Activated T-cell treated with anti-CD3 and anti-CD28 coated beads, Interleukin-2, amount 50 U/mL, for 72 hours (primary cell): ENCODE results near the gene LDLR. TPM values are rescaled to one million over a fixed set of nuclear protein-coding genes. Genes with fewer than 3 reads are reported as not detected.
"Not testable (repeated sequence)": the region's sequence is repeated elsewhere in the genome, so short reads cannot be mapped to it uniquely, and the experiment has no call there.

Experiments used
- ATAC-seq, 2 donors: fragments of 150-1000 bp; cut with Tn5 transposase; replicated peaks in 1 of 2; 2 replicates each; pipeline ENCODE4 v1.10.0; 2021; ENCODE audit warnings: moderate library complexity in 2 of 2, mild to moderate bottlenecking in 1 of 2
- DNase-seq, 2 donors: peaks; one replicate each; pipeline ENCODE4 v3.0.0; 2021 to 2022; ENCODE audit warnings: mixed read lengths in 1 of 2
- H3K27ac Mint-ChIP-seq: one replicate; pipeline ENCODE4 v1.8.0; 2022; ENCODE audit warnings: mild to moderate bottlenecking, moderate library complexity, mixed read lengths
- H3K27me3 Mint-ChIP-seq: one replicate; pipeline ENCODE4 v1.8.0; 2022; ENCODE audit warnings: low read depth, mixed read lengths
- H3K36me3 Mint-ChIP-seq, 2 donors: one replicate each; pipeline ENCODE4 v1.8.0; 2022; ENCODE audit warnings: mixed read lengths in 2 of 2, mild to moderate bottlenecking in 1 of 2; ENCODE audit not compliant: insufficient read depth in 2 of 2
- H3K4me1 Mint-ChIP-seq: one replicate; pipeline ENCODE4 v1.8.0; 2022; ENCODE audit warnings: low read depth, mixed read lengths
- H3K4me3 Mint-ChIP-seq, 2 donors: one replicate each; pipeline ENCODE4 v1.8.0; 2022; ENCODE audit warnings: mild to moderate bottlenecking in 2 of 2, mixed read lengths in 2 of 2, moderate library complexity in 2 of 2
- H3K9me3 Mint-ChIP-seq, 2 donors: one replicate each; pipeline ENCODE4 v1.8.0; 2022; ENCODE audit warnings: mixed read lengths in 2 of 2
- total RNA-seq, 2 donors: library from RNA; stranded (reverse); gene quantifications; one replicate each; pipeline ENCODE4 v1.2.3, GENCODE V29; 2022

LDLR gene
- total RNA-seq, 2 donors from 2014 or later, result 23.3 to 31.0 TPM

- H3K36me3 Mint-ChIP-seq, result peaks cover 17 to 31% of the 10 kb centered on the region in 2 donors
- not testable (repeated sequence) for H3K4me3 Mint-ChIP-seq, H3K4me1 Mint-ChIP-seq, H3K27me3 Mint-ChIP-seq, DNase-seq, ATAC-seq, H3K9me3 Mint-ChIP-seq, H3K27ac Mint-ChIP-seq
Measured at GRCh38 chr19:11121963-11122362, 32.7 kb downstream of the LDLR start.

- Mint-ChIP-seq H3K36me3 (peaks cover 16 to 25% of the 10 kb centered on the region in 2 donors), H3K27me3 (no peaks in the 10 kb centered on the region), H3K4me3 (no peak overlapping the region), H3K4me1 (no peaks in the 10 kb centered on the region), H3K9me3 (no peaks in the 10 kb centered on the region), H3K27ac (no peak overlapping the region)
- ATAC-seq (no peak), DNase-seq (no peak)
Measured at GRCh38 chr19:11123114-11123513, 33.9 kb downstream of the LDLR start.

- peaks cover 12 to 20% of the 10 kb centered on the region in 2 donors for H3K36me3 Mint-ChIP-seq
- not testable (repeated sequence) for H3K4me1 Mint-ChIP-seq, DNase-seq, H3K27me3 Mint-ChIP-seq, H3K27ac Mint-ChIP-seq, ATAC-seq, H3K9me3 Mint-ChIP-seq, H3K4me3 Mint-ChIP-seq
Measured at GRCh38 chr19:11124157-11124556, 34.9 kb downstream of the LDLR start.

- Mint-ChIP-seq H3K27me3 (no peaks in the 10 kb centered on the region), H3K36me3 (peaks cover 6 to 16% of the 10 kb centered on the region in 2 donors), H3K27ac (no peak overlapping the region), H3K4me3 (no peak overlapping the region), H3K4me1 (no peaks in the 10 kb centered on the region), H3K9me3 (no peaks in the 10 kb centered on the region)
- DNase-seq (peak; percentile 79 to 81), ATAC-seq (peak; percentile 80 to 83)
Measured at GRCh38 chr19:11125994-11126685, 36.9 kb downstream of the LDLR start.

DNA sequence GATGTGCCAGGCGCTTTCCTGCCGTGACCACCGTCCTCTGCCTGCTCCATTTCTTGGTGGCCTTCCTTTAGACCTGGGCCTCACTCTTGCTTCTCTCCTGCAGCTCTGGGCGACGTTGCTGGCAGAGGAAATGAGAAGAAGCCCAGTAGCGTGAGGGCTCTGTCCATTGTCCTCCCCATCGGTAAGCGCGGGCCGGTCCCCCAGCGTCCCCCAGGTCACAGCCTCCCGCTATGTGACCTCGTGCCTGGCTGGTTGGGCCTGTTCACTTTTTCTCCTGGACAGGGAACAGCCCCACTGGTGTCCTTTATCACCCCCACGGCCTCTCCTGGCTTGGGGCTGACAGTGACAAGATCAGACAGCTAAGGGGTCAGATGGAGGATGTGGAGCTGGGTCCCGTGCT lies 38.6 kb downstream of the LDLR start:
- DNase-seq (no peak), ATAC-seq (no peak)
- H3K27me3 Mint-ChIP-seq, result no peaks in the 10 kb centered on the region
- H3K4me3 Mint-ChIP-seq, result no peak overlapping the region
- H3K27ac Mint-ChIP-seq, result no peak overlapping the region
- H3K9me3 Mint-ChIP-seq, result no peaks in the 10 kb centered on the region
- no peaks in the 10 kb centered on the region for H3K4me1 Mint-ChIP-seq
- H3K36me3 Mint-ChIP-seq, result peaks cover 5 to 19% of the 10 kb centered on the region in 2 donors

- Mint-ChIP-seq H3K4me3 (no peak overlapping the region), H3K27me3 (no peaks in the 10 kb centered on the region), H3K9me3 (no peaks in the 10 kb centered on the region), H3K27ac (no peak overlapping the region), H3K4me1 (no peaks in the 10 kb centered on the region), H3K36me3 (peaks cover 5 to 17% of the 10 kb centered on the region in 2 donors)
- peak; percentile 72 for DNase-seq
- ATAC-seq, result peak; percentile 62 to 68
Measured at GRCh38 chr19:11130824-11131455, 41.7 kb downstream of the LDLR start.

- ATAC-seq (no peak), DNase-seq (no peak)
- Mint-ChIP-seq H3K27me3 (no peaks in the 10 kb centered on the region), H3K4me3 (no peak overlapping the region), H3K27ac (no peak overlapping the region), H3K9me3 (no peaks in the 10 kb centered on the region), H3K36me3 (peaks cover 4 to 16% of the 10 kb centered on the region in 2 donors), H3K4me1 (no peaks in the 10 kb centered on the region)
Measured at GRCh38 chr19:11131471-11131870, 42.2 kb downstream of the LDLR start.

- Mint-ChIP-seq H3K9me3 (no peaks in the 10 kb centered on the region), H3K4me3 (no peak overlapping the region), H3K4me1 (peaks cover 7% of the 10 kb centered on the region), H3K27me3 (no peaks in the 10 kb centered on the region), H3K27ac (peak overlapping the region; percentile 75), H3K36me3 (peaks cover 0 to 3% of the 10 kb centered on the region in 2 donors)
- DNase-seq (no peak), ATAC-seq (no peak)
Measured at GRCh38 chr19:11136400-11137101, 47.3 kb downstream of the LDLR start.

DNA sequence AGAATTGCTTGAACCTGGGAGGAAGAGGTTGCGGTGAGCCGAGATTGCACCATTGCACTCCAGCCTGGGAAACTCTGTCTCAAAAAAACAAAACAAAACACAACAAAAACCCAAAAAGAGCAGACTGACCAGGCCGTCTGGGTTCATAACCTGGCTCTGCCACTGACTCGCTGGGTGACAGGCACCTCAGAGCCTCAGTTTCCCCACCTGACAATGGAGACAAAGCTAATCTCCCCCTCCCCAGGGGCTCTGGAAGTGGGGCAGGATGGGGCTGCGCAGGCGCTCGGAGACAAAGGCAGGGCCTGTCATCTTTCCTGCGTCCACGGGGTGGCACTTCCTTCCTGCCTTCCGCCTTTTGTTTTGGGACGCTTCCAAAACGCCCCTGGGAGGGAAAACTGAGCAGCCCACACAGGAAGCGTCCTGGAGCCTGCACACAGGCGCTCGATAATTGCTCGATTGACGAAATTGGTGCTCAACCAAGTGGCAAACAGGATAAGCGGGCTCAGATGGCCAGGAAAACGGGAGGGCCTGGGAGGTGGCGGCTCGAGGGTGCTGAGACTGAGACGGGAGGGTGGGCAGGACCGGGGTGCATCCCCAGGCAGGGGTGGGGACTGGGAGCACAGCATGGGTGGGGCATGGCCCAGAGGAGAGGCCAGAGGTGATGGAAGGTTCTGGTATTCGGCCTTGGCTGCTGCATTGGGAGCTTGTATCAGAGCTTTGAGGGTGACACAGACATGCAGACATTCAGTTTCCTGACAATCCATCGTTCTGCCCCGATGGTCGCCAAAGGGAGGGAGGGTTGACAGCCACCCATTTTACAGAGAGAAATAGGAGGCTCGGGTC lies 48.5 kb downstream of the LDLR start:
- no peak overlapping the region for H3K27ac Mint-ChIP-seq
- peak; percentile 69 to 74 for ATAC-seq

DNA sequence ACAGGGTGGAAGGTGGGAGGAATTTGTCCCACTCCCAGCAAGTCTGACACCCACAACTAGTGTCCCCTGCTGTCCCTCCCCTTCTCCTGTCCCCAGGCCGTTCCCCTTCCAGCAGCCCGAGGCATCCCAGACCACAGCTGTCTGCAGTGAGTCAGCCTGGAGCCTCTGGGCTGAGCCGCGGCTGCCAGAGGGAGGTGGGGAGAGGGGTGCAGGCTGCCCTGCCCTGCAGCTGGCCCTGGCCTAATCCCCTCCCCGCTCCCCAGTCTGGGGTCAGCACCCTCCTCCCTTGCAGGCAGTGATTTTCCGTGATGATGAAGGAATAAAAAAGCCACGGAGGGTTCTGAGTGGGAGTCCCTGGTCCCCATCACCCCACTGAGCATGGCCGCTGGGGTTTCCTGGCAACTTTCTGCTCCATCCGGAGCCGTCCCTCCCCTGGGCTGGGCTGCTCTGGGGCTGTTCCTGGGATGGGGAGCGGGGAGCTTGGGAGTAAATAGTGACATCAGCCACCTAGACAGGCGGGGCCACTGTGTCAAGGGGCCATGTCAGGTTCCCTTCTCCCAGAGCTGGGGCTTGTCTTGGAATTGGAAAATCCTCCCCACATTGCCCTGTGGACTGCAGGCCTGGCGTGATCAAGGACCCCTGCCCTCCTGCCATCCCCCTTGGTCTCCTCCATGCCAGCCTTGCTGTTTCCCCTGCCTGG lies 49.5 kb downstream of the LDLR start:
- H3K9me3 Mint-ChIP-seq, result no peaks in the 10 kb centered on the region
- peaks cover 7% of the 10 kb centered on the region for H3K4me1 Mint-ChIP-seq
- DNase-seq, result no peak
- H3K4me3 Mint-ChIP-seq, result no peak overlapping the region
- no peaks in the 10 kb centered on the region for H3K27me3 Mint-ChIP-seq
- peak; percentile 15 to 16 for ATAC-seq
- H3K27ac Mint-ChIP-seq, result no peak overlapping the region
- H3K36me3 Mint-ChIP-seq, result no peaks in the 10 kb centered on the region

More for the DNA sequence above, 48.5 kb downstream of the LDLR start:
- Mint-ChIP-seq H3K4me3 (peak overlapping the region; percentile 82 to 89), H3K4me1 (peaks cover 7% of the 10 kb centered on the region), H3K9me3 (no peaks in the 10 kb centered on the region), H3K27me3 (no peaks in the 10 kb centered on the region), H3K36me3 (no peaks in the 10 kb centered on the region)
- DNase-seq, result peak; percentile 44 to 60

DNA sequence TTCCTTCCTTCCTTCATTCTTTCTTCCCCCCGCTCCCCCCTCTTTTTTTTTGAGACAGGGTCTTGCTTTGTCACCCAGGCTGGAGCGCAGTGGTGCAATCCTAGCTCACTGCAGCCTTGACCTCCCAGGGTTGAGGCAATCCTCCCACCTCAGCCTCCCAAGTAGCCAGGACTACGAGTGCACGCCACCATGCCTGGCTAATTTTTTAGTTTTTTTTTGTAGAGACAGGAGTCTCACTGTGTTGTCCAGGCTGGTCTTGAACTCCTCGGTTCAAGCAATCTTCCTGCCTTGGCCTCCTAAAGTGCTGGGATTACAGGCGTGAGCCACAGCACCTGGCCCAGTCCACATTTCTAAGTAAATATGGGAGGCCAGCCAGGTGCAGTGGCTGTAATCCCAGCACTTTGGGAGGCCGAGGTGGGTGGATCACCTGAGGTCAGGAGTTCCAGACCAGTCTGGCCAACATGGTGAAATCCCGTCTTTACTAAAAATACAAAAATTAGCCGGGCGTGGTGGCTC lies 50.8 kb downstream of the LDLR start:
- not testable (repeated sequence) for ATAC-seq, H3K27ac Mint-ChIP-seq, H3K27me3 Mint-ChIP-seq, H3K4me3 Mint-ChIP-seq, H3K36me3 Mint-ChIP-seq, H3K4me1 Mint-ChIP-seq, DNase-seq, H3K9me3 Mint-ChIP-seq

- H3K4me1 Mint-ChIP-seq, result peaks cover 7% of the 10 kb centered on the region
- no peaks in the 10 kb centered on the region for H3K27me3 Mint-ChIP-seq
- H3K9me3 Mint-ChIP-seq, result no peaks in the 10 kb centered on the region
- DNase-seq, result no peak
- no peak overlapping the region for H3K4me3 Mint-ChIP-seq
- H3K36me3 Mint-ChIP-seq, result peaks cover 0 to under 1% of the 10 kb centered on the region in 2 donors
- H3K27ac Mint-ChIP-seq, result no peak overlapping the region
- no peak for ATAC-seq
Measured at GRCh38 chr19:11140896-11141295, 51.6 kb downstream of the LDLR start.
